Neuron (in vitro differentiated cells): ENCODE measurements around the gene ZC3H6.

ENCODE experiments used
- H2AFZ ChIP-seq: one replicate; pipeline ENCODE4 v1.6.1; 2013; ENCODE audit warnings: low read depth, mild to moderate bottlenecking, inconsistent platforms, low read length, moderate library complexity
- H3K27me3 ChIP-seq: one replicate; pipeline ENCODE4 v1.6.1; 2013; ENCODE audit warnings: low read length; ENCODE audit not compliant: insufficient read depth
- H3K36me3 ChIP-seq: one replicate; pipeline ENCODE4 v1.6.1; 2013; ENCODE audit warnings: low read length; ENCODE audit not compliant: insufficient read depth
- H3K4me1 ChIP-seq: one replicate; pipeline ENCODE4 v1.6.1; 2013; ENCODE audit warnings: low read length; ENCODE audit not compliant: insufficient read depth
- H3K4me3 ChIP-seq: 2 replicates; pipeline ENCODE4 v1.5.1; 2013; ENCODE audit warnings: mild to moderate bottlenecking, low read length, moderate library complexity
- H3K9me3 ChIP-seq: one replicate; pipeline ENCODE4 v1.6.1; 2013; ENCODE audit warnings: low read length

The ZC3H6 gene

DNA sequence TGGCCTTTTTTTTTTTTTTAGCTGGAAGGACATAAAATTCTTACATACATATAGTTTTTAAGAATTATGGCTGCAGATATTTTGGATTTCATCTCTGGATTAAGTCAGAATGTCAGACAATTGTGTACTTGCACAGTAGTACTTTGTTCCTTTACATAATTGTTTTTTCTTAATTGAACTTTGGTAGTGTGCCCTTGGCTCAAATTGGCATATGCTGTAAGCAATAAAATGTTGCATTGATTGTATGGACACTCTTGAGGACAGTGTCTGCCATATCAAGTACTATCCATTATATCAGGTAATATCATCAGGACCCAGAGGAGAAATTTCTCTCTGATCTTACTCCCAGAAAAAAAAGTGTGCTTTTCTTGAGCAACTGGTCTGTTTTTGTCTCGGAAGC lies 15.3 kb downstream of the ZC3H6 start:
- Histone ChIP-seq H3K27me3 (no peaks in the 10 kb centered on the region), H3K36me3 (no peaks in the 10 kb centered on the region), H3K4me1 (no peaks in the 10 kb centered on the region), H2AFZ (no peak overlapping the region), H3K4me3 (no peak overlapping the region), H3K9me3 (no peaks in the 10 kb centered on the region)

DNA sequence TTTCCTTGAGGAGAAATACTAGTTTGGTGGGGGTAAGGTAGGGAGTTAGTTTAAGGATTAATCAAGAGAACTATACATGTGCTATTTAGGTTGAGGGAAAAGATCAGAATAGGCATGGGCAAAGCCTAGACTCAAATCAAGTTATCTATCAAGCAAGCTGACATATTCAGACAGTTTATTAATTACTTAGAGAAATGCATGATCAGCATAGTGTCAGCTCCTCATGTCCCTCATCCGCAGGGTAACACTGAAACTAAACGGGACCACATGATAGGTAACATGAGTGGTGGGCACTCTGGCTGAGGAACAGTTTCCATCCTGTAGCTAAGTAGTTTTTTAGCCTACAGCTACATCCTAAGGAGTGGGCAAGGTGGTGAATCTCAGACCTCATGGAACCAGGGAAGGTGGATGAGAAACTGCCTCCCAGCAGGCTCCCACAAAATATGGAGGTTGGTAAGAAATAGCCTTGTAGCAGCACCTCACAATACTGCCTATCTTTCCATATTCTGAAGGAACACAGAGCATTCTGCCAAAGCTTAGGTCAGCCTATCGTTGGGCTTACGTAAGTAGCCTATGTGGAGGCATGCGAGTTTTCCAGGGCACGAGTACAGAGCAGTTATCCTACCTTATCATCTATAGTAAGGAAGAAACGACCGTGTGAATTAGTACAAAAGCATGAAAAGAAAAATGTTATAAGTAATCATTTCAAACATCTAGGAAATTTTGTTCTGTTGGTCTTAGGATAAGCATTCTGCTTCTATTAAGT lies 18.4 kb downstream of the ZC3H6 start:
- H3K4me1 ChIP-seq, result no peaks in the 10 kb centered on the region
- H3K27me3 ChIP-seq, result no peaks in the 10 kb centered on the region
- H3K36me3 ChIP-seq, result no peaks in the 10 kb centered on the region
- H3K9me3 ChIP-seq, result no peaks in the 10 kb centered on the region
- H2AFZ ChIP-seq, result no peak overlapping the region
- H3K4me3 ChIP-seq, result no peak overlapping the region

DNA sequence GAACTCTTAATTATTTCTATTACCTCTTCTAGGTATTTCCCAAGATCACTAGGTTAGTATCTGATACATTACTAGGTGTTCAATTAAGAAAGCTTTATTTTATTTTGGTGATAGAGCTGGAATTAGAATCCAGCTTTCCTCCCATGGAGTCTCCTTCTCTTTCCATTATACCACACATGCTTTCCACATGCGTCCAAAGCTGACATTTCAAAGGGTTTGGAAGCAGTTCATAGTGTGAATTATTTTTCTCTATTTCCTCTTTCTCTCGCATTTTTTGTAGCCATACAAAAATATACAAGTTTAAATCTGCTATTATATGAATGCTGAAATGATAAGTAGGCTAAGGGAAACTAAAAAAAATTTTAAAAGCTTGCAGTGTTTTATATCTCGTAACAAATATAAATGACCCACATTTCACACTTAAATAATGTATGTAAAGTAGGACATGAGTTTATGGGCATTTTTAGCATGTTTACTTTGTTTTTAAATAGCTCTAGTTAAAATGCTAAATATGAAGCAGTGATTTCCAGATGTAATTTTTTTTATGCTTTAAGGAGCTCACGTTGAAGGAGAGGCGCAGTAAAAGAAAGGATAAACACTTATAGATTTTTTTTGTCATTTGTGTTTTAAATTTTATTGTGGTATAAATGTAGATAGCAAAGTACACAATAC lies 20.1 kb downstream of the ZC3H6 start:
- Histone ChIP-seq H3K4me1 (no peaks in the 10 kb centered on the region), H3K36me3 (no peaks in the 10 kb centered on the region), H3K4me3 (no peak overlapping the region), H3K27me3 (no peaks in the 10 kb centered on the region), H2AFZ (no peak overlapping the region), H3K9me3 (no peaks in the 10 kb centered on the region)

DNA sequence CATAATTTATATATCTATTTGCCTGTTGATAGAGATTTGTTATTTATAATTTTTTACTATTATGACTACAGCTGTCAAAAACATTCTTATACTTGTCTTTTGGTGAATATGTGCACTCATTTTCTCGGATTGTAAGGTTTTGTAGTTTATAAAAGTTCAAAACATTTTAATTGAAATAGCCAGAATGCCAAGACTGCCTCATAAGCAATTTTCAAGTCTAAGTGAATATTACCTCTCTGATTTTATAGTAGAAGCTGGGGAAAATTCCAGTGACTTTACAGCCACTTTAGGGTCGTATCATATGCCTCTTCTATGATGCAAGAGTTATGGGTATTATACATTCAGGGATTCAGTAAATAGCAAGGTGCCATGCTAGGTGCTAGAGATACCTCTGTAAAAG lies 21.0 kb downstream of the ZC3H6 start:
- Histone ChIP-seq H3K36me3 (no peaks in the 10 kb centered on the region), H3K4me3 (no peak overlapping the region), H3K9me3 (no peaks in the 10 kb centered on the region), H3K4me1 (no peaks in the 10 kb centered on the region), H3K27me3 (no peaks in the 10 kb centered on the region), H2AFZ (no peak overlapping the region)

DNA sequence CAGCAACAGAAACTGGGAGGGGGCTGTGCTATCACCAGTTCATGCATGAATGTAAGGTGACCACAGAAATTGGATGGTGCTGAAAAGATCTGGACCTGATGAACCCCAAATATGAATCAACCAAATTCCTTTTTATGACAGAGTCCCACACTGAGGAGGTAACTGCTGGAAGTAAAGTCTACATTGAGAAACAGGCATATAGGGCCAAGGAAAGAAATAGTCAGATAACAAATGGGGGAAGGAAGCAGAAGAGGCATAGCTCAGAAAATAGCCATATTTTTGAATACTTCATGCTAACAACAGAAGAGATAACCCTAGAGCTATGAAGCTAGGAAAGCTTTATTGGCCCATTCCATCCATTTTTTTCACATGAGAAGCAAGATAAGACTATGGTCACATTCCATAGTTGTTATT lies 25.8 kb downstream of the ZC3H6 start:
- peaks cover 2% of the 10 kb centered on the region for H3K36me3 ChIP-seq
- H3K4me3 ChIP-seq, result no peak overlapping the region
- H2AFZ ChIP-seq, result no peak overlapping the region
- no peaks in the 10 kb centered on the region for H3K27me3 ChIP-seq
- H3K9me3 ChIP-seq, result peaks cover 2% of the 10 kb centered on the region
- H3K4me1 ChIP-seq, result no peaks in the 10 kb centered on the region

DNA sequence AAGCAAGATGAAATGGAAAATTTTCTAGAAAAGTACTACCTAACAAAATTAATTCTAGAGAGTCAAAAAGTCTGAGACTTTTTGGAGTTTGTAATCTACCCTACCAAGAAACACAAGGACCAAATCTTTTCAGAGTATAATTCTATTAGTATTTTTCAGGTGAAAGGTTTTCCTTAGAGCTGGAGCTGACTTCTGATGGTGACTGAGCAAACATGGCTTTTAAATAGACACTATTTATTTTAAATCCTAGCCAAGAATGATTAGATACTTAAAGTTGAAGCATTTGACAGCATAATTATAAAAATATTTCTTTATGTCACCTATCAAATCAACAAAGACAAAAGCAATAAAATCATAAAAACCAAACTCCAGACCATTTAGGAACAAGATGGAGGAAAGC lies 26.6 kb downstream of the ZC3H6 start:
- no peaks in the 10 kb centered on the region for H3K4me1 ChIP-seq
- H3K4me3 ChIP-seq, result no peak overlapping the region
- peaks cover 2% of the 10 kb centered on the region for H3K36me3 ChIP-seq
- no peak overlapping the region for H2AFZ ChIP-seq
- H3K27me3 ChIP-seq, result no peaks in the 10 kb centered on the region
- peaks cover 2% of the 10 kb centered on the region for H3K9me3 ChIP-seq

DNA sequence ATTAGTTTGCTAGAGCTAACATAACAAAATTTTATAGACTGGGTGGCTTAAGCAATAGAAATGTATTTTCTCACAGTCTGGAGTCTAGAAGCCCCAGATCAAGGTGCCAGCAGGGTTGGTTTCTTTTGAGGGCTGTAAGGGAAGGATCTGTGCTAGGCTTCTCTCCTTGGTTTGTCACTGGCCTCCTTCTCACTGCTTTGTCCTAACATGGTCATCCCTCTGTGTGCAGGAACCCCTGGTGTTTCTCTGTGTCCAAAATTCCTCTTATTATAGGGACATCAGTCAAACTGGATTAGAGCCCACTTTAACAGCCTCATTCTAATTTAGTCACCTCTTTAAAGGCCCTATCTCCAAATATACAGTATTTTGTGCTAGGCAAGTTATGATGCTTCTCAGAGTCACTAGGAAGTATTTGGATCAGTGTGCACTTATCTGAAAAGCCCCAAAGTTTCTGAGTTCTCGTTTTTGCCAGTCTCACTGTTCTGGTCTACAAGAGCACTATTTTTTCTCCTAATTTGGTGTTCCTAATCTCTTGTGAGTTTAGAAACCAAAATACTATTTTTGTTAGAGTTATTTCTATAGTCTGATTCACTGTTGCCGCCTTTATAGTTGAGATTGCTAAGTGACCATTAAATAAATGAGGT lies 29.0 kb downstream of the ZC3H6 start:
- Histone ChIP-seq H3K9me3 (peaks cover 2% of the 10 kb centered on the region), H3K4me1 (no peaks in the 10 kb centered on the region), H3K27me3 (no peaks in the 10 kb centered on the region), H3K36me3 (peaks cover 2% of the 10 kb centered on the region), H3K4me3 (no peak overlapping the region), H2AFZ (no peak overlapping the region)

DNA sequence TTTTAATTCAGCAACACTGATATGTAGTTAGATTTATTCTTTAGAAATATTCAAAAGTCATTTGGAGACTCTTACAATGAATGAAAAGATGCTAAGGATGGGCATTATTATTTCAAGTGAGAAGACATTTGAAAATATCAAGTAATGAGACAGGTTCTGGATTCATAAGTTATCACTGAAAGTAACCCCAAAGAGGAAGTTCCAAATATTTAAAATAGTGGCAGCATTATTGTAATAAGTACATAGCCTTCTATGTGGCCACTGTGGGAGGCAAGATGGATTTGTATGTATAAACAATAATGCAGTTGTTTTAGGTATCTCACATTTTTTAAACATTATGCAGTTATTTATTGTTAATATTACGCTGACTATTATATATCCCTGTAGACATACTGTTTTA lies 29.7 kb downstream of the ZC3H6 start:
- H2AFZ ChIP-seq, result no peak overlapping the region
- no peaks in the 10 kb centered on the region for H3K27me3 ChIP-seq
- H3K36me3 ChIP-seq, result peaks cover 2% of the 10 kb centered on the region
- no peaks in the 10 kb centered on the region for H3K4me1 ChIP-seq
- no peak overlapping the region for H3K4me3 ChIP-seq
- peaks cover 2% of the 10 kb centered on the region for H3K9me3 ChIP-seq

DNA sequence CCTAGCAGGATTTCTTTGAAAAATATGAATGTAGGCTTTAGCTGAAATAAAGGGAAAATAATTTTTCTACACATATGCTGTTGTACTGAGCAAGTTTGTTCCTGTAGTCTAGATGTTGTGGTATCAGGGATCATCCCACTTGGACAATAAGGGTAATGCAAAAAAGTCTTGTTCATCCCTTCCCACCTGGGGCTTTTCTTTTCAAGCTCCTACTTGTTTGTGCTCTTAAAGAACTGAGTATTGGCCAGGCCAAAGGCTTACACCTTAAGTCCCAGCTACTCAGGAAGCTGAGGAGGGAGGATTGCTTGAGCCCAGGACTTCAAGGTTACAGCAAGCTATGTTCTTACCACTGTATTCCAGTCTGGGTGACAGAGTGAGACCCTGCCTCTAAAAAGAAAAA lies 35.5 kb downstream of the ZC3H6 start:
- no peaks in the 10 kb centered on the region for H3K4me1 ChIP-seq
- no peak overlapping the region for H2AFZ ChIP-seq
- H3K9me3 ChIP-seq, result no peaks in the 10 kb centered on the region
- H3K4me3 ChIP-seq, result no peak overlapping the region
- peaks cover 4% of the 10 kb centered on the region for H3K36me3 ChIP-seq
- no peaks in the 10 kb centered on the region for H3K27me3 ChIP-seq

DNA sequence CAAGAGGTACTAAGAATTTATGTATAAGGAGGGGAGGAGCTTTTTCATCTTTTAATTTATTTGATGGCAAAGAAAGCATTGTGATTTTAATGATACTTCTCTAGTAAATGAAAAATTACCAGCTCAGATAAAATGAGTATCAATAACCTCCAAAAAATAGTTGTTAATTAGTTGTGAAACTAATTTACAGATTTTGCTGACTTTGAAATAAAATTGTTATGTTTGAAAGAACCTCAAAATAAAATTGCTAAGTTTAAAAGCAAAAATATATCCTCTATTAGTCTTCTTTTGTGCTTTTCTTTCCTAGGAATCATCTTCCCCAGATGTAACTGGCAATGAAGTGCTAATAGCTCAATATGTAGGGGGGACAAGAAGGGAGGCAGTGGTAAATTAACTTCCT lies 36.5 kb downstream of the ZC3H6 start:
- Histone ChIP-seq H3K27me3 (no peaks in the 10 kb centered on the region), H3K4me3 (no peak overlapping the region), H3K4me1 (no peaks in the 10 kb centered on the region), H3K36me3 (peaks cover 4% of the 10 kb centered on the region), H3K9me3 (no peaks in the 10 kb centered on the region), H2AFZ (no peak overlapping the region)

DNA sequence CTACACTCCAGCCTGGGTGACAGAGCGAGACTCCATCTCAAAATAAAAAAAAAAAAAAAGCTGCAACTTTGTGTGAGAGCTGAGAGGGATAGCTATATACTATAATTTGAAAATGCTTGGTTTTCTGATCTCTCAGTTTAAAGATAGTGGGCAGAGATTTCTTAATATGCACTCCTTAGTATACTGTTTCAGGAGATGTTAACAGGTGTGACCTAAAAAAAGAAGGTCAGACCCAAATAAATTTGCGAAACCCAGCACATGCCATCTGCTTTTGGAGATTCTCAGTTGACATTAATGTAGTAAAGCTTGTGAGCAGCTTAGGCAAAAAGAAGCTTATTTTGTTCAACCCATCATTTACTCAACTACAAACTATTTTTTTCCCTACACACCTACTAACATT lies 37.4 kb downstream of the ZC3H6 start:
- H3K27me3 ChIP-seq, result no peaks in the 10 kb centered on the region
- H3K4me1 ChIP-seq, result no peaks in the 10 kb centered on the region
- H3K36me3 ChIP-seq, result peaks cover 4% of the 10 kb centered on the region
- no peak overlapping the region for H2AFZ ChIP-seq
- H3K9me3 ChIP-seq, result no peaks in the 10 kb centered on the region
- no peak overlapping the region for H3K4me3 ChIP-seq

DNA sequence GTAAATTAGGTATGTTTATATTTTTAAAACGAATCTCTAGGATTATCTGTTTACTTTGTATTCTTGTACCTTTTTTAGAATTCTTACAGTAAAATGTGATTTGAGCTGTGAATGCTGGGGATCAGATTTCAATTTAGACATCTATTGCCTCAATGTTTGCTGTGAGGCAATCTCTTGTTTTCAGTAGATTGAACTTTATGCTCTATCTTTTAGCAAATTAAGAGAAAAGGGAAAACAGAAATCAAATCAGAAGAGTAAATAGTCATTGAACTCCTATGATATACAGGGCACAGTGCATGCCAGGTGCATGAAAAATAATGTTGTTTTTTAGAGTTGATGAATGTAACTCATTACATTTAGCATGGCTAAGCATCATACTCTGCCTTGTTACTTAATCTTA lies 39.5 kb downstream of the ZC3H6 start:
- no peak overlapping the region for H3K4me3 ChIP-seq
- H3K36me3 ChIP-seq, result peaks cover 4% of the 10 kb centered on the region
- H3K27me3 ChIP-seq, result no peaks in the 10 kb centered on the region
- no peak overlapping the region for H2AFZ ChIP-seq
- no peaks in the 10 kb centered on the region for H3K9me3 ChIP-seq
- no peaks in the 10 kb centered on the region for H3K4me1 ChIP-seq

DNA sequence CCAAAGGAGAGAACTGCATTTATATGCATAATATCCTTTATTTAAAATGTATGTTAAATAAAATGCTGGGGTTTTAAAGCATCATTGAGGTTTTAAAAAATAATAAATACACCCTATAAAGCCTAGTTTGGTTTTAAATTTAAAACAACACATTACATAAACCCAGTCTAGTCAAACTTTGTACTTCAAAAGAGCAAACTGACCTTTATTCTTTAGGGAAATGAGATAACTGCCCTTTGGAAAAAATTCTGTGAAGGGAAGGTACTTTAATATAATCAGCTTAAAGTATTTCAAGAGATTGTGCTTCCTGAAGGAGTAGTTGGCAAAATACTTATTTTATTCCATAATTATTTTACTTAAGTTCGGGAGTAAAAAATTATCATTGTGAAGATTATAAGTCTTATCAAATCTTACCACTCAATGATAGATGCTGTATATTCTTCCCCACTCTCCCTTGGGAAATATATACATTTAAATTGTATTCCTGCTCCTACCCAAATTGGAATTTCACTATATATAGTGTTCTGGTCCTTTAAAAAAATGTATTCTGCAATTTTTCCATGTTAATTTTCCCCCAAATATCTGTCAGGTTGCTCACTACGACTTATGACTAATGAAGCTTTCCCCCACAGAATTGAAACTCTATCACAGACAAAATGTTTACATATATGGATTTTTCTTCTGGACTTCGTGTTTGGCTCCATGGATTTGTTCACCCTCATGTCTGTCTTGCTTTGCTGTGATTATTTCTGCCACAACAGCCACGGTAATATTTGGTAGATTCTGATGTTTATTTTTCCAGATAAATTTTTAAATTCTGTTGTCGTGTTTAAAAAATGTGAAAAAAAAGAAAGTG lies 42.1 kb downstream of the ZC3H6 start:
- no peaks in the 10 kb centered on the region for H3K27me3 ChIP-seq
- no peak overlapping the region for H3K4me3 ChIP-seq
- no peaks in the 10 kb centered on the region for H3K9me3 ChIP-seq
- peaks cover 2% of the 10 kb centered on the region for H3K36me3 ChIP-seq
- H2AFZ ChIP-seq, result no peak overlapping the region
- no peaks in the 10 kb centered on the region for H3K4me1 ChIP-seq
